ENCODE data around the gene SMC4.

SMC4 gene

GRCh38 chr3:160395297-160395696, 4.2 kb upstream of the SMC4 start:
- DNase-seq = no peak

GRCh38 chr3:160398820-160399124, 678 bp upstream of the SMC4 start:
- no peak for DNase-seq

GRCh38 chr3:160400030-160400701, 716 bp downstream of the SMC4 start:
- peak; percentile 40 for DNase-seq

GRCh38 chr3:160400702-160401150, 1.3 kb downstream of the SMC4 start:
- DNase-seq = no peak

GRCh38 chr3:160401291-160402095, 2.0 kb downstream of the SMC4 start:
- DNase-seq = peak; percentile 20

- no peak for DNase-seq
Observed at GRCh38 chr3:160402221-160403027, 3.0 kb downstream of the SMC4 start.

GRCh38 chr3:160403028-160403545, 3.6 kb downstream of the SMC4 start:
- no peak for DNase-seq

- no peak for DNase-seq
Observed at GRCh38 chr3:160403796-160404470, 4.5 kb downstream of the SMC4 start.

- no peak for DNase-seq
Observed at GRCh38 chr3:160409812-160410610, 10.6 kb downstream of the SMC4 start.

- DNase-seq = no peak
Observed at GRCh38 chr3:160412477-160412876, 13.0 kb downstream of the SMC4 start.

- DNase-seq = peak; percentile 30
Observed at GRCh38 chr3:160413613-160414248, 14.3 kb downstream of the SMC4 start.

- no peak for DNase-seq
Observed at GRCh38 chr3:160417311-160417710, 17.9 kb downstream of the SMC4 start.

- no peak for DNase-seq
Observed at GRCh38 chr3:160427832-160428424, 28.5 kb downstream of the SMC4 start.

- DNase-seq = no peak
Observed at GRCh38 chr3:160434071-160434470, 34.6 kb downstream of the SMC4 start.

GRCh38 chr3:160435095-160435494, 35.6 kb downstream of the SMC4 start:
- no peak for DNase-seq

- DNase-seq = no peak
Observed at GRCh38 chr3:160435747-160436146, 36.3 kb downstream of the SMC4 start.

GRCh38 chr3:160437083-160437455, 37.6 kb downstream of the SMC4 start:
- DNase-seq = no peak

- no peak for DNase-seq
Observed at GRCh38 chr3:160440687-160441086, 41.2 kb downstream of the SMC4 start.

GRCh38 chr3:160444411-160444810, 45.0 kb downstream of the SMC4 start:
- DNase-seq = no peak

- DNase-seq = no peak
Observed at GRCh38 chr3:160445854-160446253, 46.4 kb downstream of the SMC4 start.

GRCh38 chr3:160446522-160447056, 47.1 kb downstream of the SMC4 start:
- no peak for DNase-seq

Measured in NCI-H2227 treated with DMSO at 0.1 percent for 48 hours (cell line).